ENCODE data around the gene IFI27L2.

IFI27L2 gene

GRCh38 chr14:94152676-94153075, 23.3 kb upstream of the IFI27L2 start:
- H3K27me3 ChIP-seq (ENCODE audit: insufficient read depth, low read length): no peaks in the 10 kb centered on the region
- H3F3A ChIP-seq (ENCODE audit: insufficient read depth, low read length): no peaks in the 10 kb centered on the region
- no peak overlapping the region for H3K4me3 ChIP-seq (ENCODE audit: low read depth, low read length, poor library complexity, severe bottlenecking)
- H3K36me3 ChIP-seq (ENCODE audit: insufficient read depth, low read length): no peaks in the 10 kb centered on the region; the same call in 1 of the 2 replicates
- H3K4me1 ChIP-seq (ENCODE audit: insufficient read depth, low read length, severe bottlenecking): no peaks in the 10 kb centered on the region
- no peak overlapping the region for H3K27ac ChIP-seq (ENCODE audit: low read depth, low read length, poor library complexity, severe bottlenecking)
- H3K4me2 ChIP-seq (ENCODE audit: low read length): no peak overlapping the region
- no peaks in the 10 kb centered on the region for H4K20me1 ChIP-seq (ENCODE audit: insufficient read depth, low read length)
- H3K9me3 ChIP-seq (ENCODE audit: low read length): no peaks in the 10 kb centered on the region
- no peak for TF ChIP-seq CTCF (IDR thresholded peaks at IDR 0.05; ENCODE audit: low read length)
- TF ChIP-seq EZH2 (IDR thresholded peaks at IDR 0.05; ENCODE audit: borderline replicate concordance, low read length): no peak
- no peaks in the 10 kb centered on the region for H3K9me2 ChIP-seq (ENCODE audit: low read depth, low read length)
- no peaks in the 10 kb centered on the region for H3K79me2 ChIP-seq (ENCODE audit: insufficient read depth, low read length)
- no peak overlapping the region for H3K9ac ChIP-seq (ENCODE audit: low read length)
- no peak overlapping the region for H2AFZ ChIP-seq (ENCODE audit: low read length)

GRCh38 chr14:94145902-94146527, 16.6 kb upstream of the IFI27L2 start:
- Histone ChIP-seq H3K9ac (ENCODE audit: low read length) (no peak overlapping the region), H2AFZ (ENCODE audit: low read length) (no peak overlapping the region), H3F3A (ENCODE audit: insufficient read depth, low read length) (no peaks in the 10 kb centered on the region), H3K79me2 (ENCODE audit: insufficient read depth, low read length) (no peaks in the 10 kb centered on the region), H3K4me3 (ENCODE audit: low read depth, low read length, poor library complexity, severe bottlenecking) (no peak overlapping the region), H4K20me1 (ENCODE audit: insufficient read depth, low read length) (no peaks in the 10 kb centered on the region), H3K36me3 (ENCODE audit: insufficient read depth, low read length) (no peaks in the 10 kb centered on the region), H3K27ac (ENCODE audit: low read depth, low read length, poor library complexity, severe bottlenecking) (no peak overlapping the region), H3K27me3 (ENCODE audit: insufficient read depth, low read length) (no peaks in the 10 kb centered on the region), H3K4me1 (ENCODE audit: insufficient read depth, low read length, severe bottlenecking) (peaks cover 7% of the 10 kb centered on the region), H3K9me2 (ENCODE audit: low read depth, low read length) (no peaks in the 10 kb centered on the region), H3K9me3 (ENCODE audit: low read length) (no peaks in the 10 kb centered on the region), H3K4me2 (ENCODE audit: low read length) (no peak overlapping the region)
- TF ChIP-seq CTCF (IDR thresholded peaks at IDR 0.05; ENCODE audit: low read length) (no peak), EZH2 (IDR thresholded peaks at IDR 0.05; ENCODE audit: borderline replicate concordance, low read length) (no peak)

GRCh38 chr14:94144765-94145164, 15.4 kb upstream of the IFI27L2 start:
- no peak overlapping the region for H3K4me2 ChIP-seq (ENCODE audit: low read length)
- no peak overlapping the region for H3K27ac ChIP-seq (ENCODE audit: low read depth, low read length, poor library complexity, severe bottlenecking)
- no peaks in the 10 kb centered on the region for H3K79me2 ChIP-seq (ENCODE audit: insufficient read depth, low read length)
- H3K9me2 ChIP-seq (ENCODE audit: low read depth, low read length): no peaks in the 10 kb centered on the region
- no peaks in the 10 kb centered on the region for H3K27me3 ChIP-seq (ENCODE audit: insufficient read depth, low read length)
- H3K4me3 ChIP-seq (ENCODE audit: low read depth, low read length, poor library complexity, severe bottlenecking): no peak overlapping the region
- H4K20me1 ChIP-seq (ENCODE audit: insufficient read depth, low read length): no peaks in the 10 kb centered on the region
- no peaks in the 10 kb centered on the region for H3K36me3 ChIP-seq (ENCODE audit: insufficient read depth, low read length)
- no peaks in the 10 kb centered on the region for H3K9me3 ChIP-seq (ENCODE audit: low read length)
- peaks cover 7% of the 10 kb centered on the region for H3K4me1 ChIP-seq (ENCODE audit: insufficient read depth, low read length, severe bottlenecking)
- H3F3A ChIP-seq (ENCODE audit: insufficient read depth, low read length): no peaks in the 10 kb centered on the region
- H2AFZ ChIP-seq (ENCODE audit: low read length): no peak overlapping the region
- H3K9ac ChIP-seq (ENCODE audit: low read length): no peak overlapping the region
- no peak for TF ChIP-seq CTCF (IDR thresholded peaks at IDR 0.05; ENCODE audit: low read length)
- TF ChIP-seq EZH2 (IDR thresholded peaks at IDR 0.05; ENCODE audit: borderline replicate concordance, low read length): no peak

Data from OCI-LY1 (cell line).